Mesodermal cell (in vitro differentiated cells): ENCODE results near the gene GUCY2D. TPM values are rescaled to one million over a fixed set of nuclear protein-coding genes. Genes with fewer than 3 reads are reported as not detected.
A peak's percentile ranks its signal among the peaks of the same experiment; 100 is the strongest.
"Not testable (repeated sequence)": the region's sequence is repeated elsewhere in the genome, so short reads cannot be mapped to it uniquely, and the experiment has no call there.

Experiments used
- H3K27ac ChIP-seq: 2 replicates; pipeline ENCODE4 v1.7.0; 2013; ENCODE audit warnings: mild to moderate bottlenecking, low read depth, low read length, moderate library complexity; ENCODE audit not compliant: severe bottlenecking
- H3K36me3 ChIP-seq: 2 replicates; pipeline ENCODE4 v1.7.1; 2013; ENCODE audit warnings: mild to moderate bottlenecking, low read length, moderate library complexity; ENCODE audit not compliant: control insufficient read depth, insufficient read depth
- H3K4me1 ChIP-seq: one replicate; pipeline ENCODE4 v1.7.1; 2013; ENCODE audit warnings: mild to moderate bottlenecking, low read length; ENCODE audit not compliant: insufficient read depth, control insufficient read depth, poor library complexity, severe bottlenecking
- H3K4me3 ChIP-seq: 2 replicates; pipeline ENCODE4 v1.7.0; 2013; ENCODE audit warnings: low read length, control low read depth, mild to moderate bottlenecking; ENCODE audit not compliant: insufficient read depth, poor library complexity, severe bottlenecking; ENCODE audit errors: extremely low read depth
- H3K9me3 ChIP-seq: 2 replicates; pipeline ENCODE4 v1.7.1; 2013; ENCODE audit warnings: mild to moderate bottlenecking, low read length, moderate library complexity; ENCODE audit not compliant: control insufficient read depth
- WGBS, 2 experiments: methylation state at CpG; one replicate each; pipeline ENCODE4 v1.1.5; 2013; ENCODE audit warnings: missing lambda C conversion rate in 2 of 2; ENCODE audit not compliant: insufficient coverage in 2 of 2; 5-methylcytosine and 5-hydroxymethylcytosine counted together
- polyA plus RNA-seq, 2 experiments: library from polyadenylated mRNA; stranded (reverse); fragments of 50-300 nt; gene quantifications; one replicate each; pipeline ENCODE4 v1.2.3, GENCODE V29; 2013

GUCY2D gene
- polyA plus RNA-seq (2013, experiment 1 of 2) = 0.70 TPM
- 0.56 TPM for polyA plus RNA-seq (2013, experiment 2 of 2)

DNA sequence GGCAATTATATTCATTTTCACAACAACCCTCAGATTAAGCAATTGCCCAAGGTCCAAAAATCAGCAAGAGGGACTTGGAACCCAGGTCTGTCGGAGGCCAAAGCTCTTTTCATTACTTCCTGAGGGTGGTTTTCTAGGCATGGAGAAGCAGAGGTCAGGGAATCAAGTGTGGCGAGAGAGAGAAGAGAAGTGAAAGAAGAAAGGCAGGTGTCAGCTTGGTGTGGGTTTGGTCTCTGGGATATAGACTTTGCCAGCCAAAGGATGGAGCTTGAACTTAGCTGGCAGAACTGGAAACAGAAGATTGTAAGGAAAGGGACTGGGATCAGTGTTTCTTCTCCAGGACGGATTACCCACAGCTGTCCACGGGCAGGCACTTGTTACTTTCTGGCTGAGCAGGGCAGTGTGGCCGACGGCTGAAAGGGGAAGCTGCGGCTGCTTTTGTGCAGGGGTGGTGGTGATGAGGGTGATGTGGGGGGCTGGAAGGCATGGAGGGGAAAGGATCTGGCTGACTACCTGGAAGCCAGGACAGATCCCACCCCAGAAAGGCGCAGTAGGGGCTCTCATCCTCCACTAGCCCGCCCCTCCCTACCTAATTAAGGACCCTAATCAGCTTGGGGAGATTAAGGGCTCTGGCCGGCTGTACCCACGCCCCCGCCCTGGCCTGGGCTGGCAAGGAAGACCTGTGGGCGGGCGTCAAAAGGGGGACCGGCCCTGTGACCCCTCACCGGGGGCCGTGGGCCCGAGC lies at the start of gene GUCY2D:
Gene GUCY2D (plus strand): TSS at position 640 of the 745 bp plus-strand sequence. CDS start 433 bp downstream, outside the sequence.
- peaks cover 6% of the 10 kb centered on the region for H3K4me1 ChIP-seq
- 31 to 40% methylated on average over 15 of the region's 18 CpGs for WGBS, 2 experiments
- no peak within 1 kb of the TSS for H3K27ac ChIP-seq
- H3K4me3 ChIP-seq = peak within 1 kb of the TSS; percentile 19
- no peaks in the 10 kb centered on the region for H3K36me3 ChIP-seq
- H3K9me3 ChIP-seq = no peaks in the 10 kb centered on the region

DNA sequence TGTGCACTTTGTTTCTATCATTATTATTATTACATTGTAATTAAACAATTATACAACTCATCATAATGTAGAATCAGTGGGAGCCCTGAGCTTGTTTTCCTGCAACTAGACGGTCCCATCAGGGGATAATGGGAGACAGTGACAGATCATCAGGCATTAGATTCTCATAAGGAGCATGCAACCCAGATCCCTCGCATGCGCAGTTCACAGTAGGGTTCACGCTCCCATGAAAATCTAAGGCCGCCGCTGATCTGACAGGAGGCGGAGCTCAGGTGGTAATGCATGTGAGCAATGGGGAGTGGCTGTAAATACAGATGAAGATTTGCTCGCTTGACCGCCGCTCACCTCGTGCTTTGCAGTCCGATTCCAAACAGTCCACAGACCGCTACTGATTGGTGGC lies 49.1 kb upstream of the GUCY2D start:
- H3K4me3 ChIP-seq, H3K9me3 ChIP-seq, H3K27ac ChIP-seq, H3K4me1 ChIP-seq: not testable (repeated sequence)
- H3K36me3 ChIP-seq = peaks cover 17% of the 10 kb centered on the region
- WGBS, 2 experiments = 97% methylated on average over 11 to 12 of the region's 13 CpGs

DNA sequence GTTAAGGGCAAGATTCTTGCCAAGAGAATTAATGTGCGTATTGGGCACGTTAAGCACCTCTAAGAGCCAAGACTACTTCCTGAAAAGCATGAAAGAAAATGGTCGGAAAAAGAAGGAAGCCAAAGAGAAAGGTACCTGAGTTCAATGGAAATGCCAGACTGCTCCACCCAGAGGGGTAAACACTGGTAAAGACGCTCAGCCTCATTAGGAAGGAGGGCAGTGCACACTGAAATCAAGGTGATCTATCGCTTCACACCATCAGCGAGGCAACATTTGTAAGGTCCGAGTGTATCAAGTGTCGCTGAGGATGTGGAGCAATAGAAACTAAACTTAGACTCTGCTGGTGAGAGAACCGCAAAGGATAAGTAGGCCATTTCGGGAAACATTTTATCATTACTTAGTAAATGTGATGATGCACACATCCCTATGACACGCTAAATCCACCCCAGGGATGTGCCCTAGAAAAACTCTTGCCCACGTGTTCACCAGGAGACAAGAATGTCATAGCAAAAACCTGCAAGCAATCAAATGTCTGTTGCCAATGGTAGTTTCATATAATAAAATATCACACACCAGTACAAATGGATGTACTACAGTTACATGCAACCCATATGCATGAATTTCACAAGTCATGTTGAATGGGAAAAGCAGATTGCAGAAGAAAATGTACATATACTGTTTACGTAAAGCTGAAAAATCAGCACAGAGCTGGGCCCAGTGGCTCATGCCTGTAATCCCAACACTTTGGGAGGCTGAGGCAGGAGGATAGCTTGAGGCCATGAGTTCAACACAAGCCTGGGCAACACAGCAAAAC lies 46.8 kb upstream of the GUCY2D start:
- Histone ChIP-seq H3K4me1 (peaks cover 3% of the 10 kb centered on the region), H3K4me3 (no peak overlapping the region), H3K27ac (no peak overlapping the region), H3K9me3 (no peaks in the 10 kb centered on the region), H3K36me3 (no peaks in the 10 kb centered on the region)
- 91 to 96% methylated on average over 9 of the region's 13 CpGs for WGBS, 2 experiments

DNA sequence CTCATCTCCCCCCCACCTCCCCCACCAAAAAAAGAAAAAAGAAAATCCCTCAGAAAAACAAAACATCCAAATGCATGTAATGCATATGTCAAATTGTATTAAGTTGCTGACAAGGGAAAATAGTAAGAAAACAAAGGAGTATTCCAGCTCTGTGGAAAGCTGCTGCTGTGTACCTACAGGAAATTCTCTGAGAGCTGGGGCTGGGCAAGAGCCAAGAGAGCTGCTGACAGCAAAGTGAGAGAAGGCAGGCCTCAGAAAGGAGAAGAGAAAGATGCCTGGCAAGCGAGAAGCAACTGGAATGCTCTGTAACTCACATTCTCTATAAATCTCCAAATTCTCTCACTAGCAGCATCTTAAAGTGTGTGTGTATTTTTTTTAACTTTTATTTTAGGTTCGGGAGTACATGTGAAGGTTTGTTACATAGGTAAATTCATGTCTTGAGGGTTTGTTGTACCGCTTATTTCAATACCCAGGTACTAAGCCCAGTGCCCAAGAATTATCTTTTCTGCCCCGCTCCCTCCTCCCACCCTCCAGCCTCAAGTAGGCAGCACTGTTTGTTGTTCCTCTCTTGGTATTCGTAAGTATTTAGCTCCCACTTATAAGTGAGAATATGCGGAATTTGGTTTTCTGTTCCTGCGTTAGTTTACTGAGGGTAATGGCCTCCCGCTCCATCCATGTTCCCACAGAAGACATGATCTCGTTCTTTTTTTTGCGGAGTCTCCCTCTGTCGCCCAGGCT lies 46.0 kb upstream of the GUCY2D start:
- H3K4me1 ChIP-seq = peaks cover 3% of the 10 kb centered on the region
- peak overlapping the region; percentile 66 for H3K27ac ChIP-seq
- no peaks in the 10 kb centered on the region for H3K9me3 ChIP-seq
- H3K4me3 ChIP-seq = no peak overlapping the region
- no peaks in the 10 kb centered on the region for H3K36me3 ChIP-seq
- WGBS, 2 experiments = 89 to 91% methylated on average over 5 to 6 of the region's 11 CpGs

DNA sequence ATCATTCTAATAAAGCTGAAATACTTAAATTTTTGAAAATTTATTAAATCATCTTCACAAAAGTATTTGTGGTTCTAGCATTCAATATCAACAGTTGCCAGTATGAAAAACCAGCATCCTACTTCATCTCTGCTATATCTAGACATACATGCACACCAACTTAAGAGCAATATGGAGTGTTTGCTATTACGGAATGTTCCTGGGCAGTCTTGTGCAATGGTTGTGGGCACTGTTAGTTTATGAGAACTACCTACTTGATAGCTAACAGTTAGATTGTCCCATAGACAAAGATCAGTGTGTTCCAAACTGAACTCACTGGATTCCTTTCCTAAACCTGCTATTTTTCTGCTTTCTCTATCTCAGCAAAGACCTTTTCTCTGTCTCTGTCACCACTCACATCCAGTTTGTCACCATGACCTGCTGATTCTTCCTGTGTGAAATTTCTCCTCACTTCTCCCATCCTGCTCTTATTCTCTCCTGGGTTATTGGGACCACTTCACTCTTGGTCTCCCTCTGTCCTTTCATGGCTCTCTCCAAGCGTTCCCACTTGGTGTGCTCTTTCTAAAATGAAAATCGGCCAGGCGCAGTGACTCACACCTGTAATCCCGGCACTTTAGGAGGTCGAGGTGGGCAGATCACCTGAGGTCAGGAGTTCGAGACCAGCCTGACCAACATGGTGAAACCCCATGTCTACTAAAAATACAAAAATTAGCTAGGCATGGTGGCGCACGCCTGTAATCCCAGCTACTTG lies 42.7 kb upstream of the GUCY2D start:
- no peaks in the 10 kb centered on the region for H3K36me3 ChIP-seq
- peaks cover 3% of the 10 kb centered on the region for H3K4me1 ChIP-seq
- H3K9me3 ChIP-seq = no peaks in the 10 kb centered on the region
- no peak overlapping the region for H3K4me3 ChIP-seq
- 69 to 94% methylated on average over 5 to 8 of the region's 9 CpGs for WGBS, 2 experiments
- no peak overlapping the region for H3K27ac ChIP-seq

DNA sequence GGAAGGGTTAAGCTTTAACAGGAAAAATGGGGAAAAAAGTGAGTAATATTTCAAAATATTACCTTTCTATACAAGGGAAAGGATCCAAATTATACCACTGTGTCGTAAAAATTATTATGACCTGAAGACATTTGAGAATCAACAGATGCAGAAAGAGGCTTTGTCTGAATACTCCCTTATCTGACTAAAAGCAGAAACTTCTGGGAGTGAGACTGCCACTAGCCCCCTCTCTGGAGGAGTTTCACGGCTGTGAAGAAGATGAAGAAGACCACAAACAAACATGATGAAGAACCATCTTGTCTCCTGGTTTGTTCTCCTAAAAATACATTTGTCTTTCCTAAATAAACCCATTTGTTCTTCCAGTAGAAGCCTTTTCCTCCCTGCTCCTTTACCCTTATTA lies 41.0 kb upstream of the GUCY2D start:
- WGBS, 2 experiments = 63% methylated on average over 1 of the region's 2 CpGs; no CpG with 5 or more reads in 1 of the 2 experiments
- Histone ChIP-seq H3K4me3 (no peak overlapping the region), H3K36me3 (no peaks in the 10 kb centered on the region), H3K9me3 (no peaks in the 10 kb centered on the region), H3K4me1 (peaks cover 3% of the 10 kb centered on the region), H3K27ac (no peak overlapping the region)

DNA sequence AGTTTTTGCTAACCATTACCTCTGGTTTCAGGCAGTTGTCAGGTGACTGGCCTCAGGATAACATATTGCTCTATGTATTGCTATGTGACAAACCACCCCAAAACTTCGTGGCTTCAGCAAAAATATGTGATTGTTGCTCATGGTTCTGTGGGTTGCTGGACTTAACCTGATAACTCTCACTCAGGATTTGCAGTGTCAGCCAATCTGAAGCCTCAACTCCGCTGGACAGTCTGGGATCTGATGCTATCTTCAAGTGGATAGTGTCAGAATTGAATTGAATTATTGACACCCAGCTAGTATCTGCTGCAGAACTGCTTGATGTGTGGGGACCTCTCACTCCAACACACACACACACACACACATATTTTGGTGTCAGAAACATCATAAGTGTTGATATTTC lies 34.7 kb upstream of the GUCY2D start:
- H3K4me1 ChIP-seq = no peaks in the 10 kb centered on the region
- H3K9me3 ChIP-seq = no peaks in the 10 kb centered on the region
- whole genome bisulfite sequencing, 2 experiments = 67 to 71% methylated on average over 1 of the region's 2 CpGs
- H3K4me3 ChIP-seq = no peak overlapping the region
- H3K36me3 ChIP-seq = no peaks in the 10 kb centered on the region
- no peak overlapping the region for H3K27ac ChIP-seq

DNA sequence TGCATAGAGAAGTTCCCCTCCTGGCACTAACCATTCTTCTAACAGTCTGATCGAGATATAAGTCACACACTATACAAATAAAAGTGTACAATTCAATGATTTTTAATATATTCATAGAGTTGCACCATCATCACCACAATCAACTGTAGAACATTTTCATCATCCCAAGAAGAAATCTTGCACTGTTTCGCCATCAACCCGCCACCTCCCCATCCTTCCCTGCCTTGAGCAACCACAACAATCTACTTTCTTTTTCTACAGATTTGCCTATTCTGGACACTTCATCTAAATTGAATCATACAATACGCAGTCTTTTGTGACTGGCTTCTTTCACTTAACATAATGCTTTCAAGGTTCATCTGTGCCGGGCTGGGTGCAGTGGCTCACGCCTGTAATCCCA lies 33.0 kb upstream of the GUCY2D start:
- H3K27ac ChIP-seq = no peak overlapping the region
- H3K4me3 ChIP-seq = no peak overlapping the region
- 94% methylated on average over 5 to 6 of the region's 6 CpGs for WGBS, 2 experiments
- no peaks in the 10 kb centered on the region for H3K9me3 ChIP-seq
- H3K4me1 ChIP-seq = no peaks in the 10 kb centered on the region
- H3K36me3 ChIP-seq = no peaks in the 10 kb centered on the region

DNA sequence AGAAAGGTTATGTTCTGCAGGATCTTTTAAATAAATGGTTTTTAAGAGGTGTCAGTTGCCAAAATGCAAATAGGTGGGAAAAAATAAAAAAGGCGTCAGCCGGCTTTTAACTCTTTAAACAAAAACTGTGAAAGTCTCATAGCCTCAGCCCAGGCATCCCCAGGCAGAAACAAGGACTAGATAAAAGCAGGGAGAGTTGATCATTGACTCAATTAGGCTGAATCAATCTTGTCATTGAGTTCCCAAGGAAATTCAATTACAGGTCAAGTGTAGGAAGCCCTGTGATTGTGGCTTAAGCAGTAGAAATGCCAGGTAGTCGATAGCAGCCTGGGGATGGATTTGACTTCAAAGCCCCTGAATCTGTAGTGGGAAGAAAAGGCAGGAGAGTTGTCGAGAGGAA lies 30.8 kb upstream of the GUCY2D start:
- peaks cover 11% of the 10 kb centered on the region for H3K9me3 ChIP-seq
- no peak overlapping the region for H3K4me3 ChIP-seq
- H3K36me3 ChIP-seq = no peaks in the 10 kb centered on the region
- H3K27ac ChIP-seq = no peak overlapping the region
- no peaks in the 10 kb centered on the region for H3K4me1 ChIP-seq
- WGBS, 2 experiments = 76 to 80% methylated on average over 2 to 4 of the region's 4 CpGs

DNA sequence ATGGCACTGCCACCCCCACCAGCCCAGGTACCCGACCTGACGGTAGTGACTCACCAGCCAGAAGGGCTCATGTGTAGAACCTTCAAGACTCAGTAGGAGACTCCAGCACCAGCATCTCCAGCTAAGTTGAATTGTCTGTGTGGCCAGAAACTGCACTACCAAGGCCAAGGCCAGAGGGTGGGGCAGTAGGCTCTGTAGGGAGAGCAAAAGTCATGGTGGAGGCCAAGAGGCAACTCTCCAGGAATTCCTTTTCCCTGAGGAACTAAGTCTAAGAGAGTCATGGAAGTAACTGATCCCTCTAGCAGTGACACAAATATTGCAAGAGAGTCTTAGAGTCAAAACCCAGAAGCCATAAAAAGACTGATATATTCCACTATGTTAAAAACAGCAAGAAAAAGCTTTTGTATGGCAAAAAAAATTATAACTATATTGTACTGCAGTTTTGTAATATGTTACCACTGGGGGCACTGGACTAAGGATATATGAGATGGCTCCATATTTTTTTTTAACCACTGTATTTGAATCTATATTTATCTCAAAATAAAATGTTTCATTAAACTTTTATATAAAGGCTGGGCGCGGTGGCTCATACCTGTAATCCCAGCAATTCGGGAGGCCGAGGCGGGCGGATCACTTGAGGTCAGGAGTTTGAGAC lies 30.2 kb upstream of the GUCY2D start:
- Histone ChIP-seq H3K27ac (no peak overlapping the region), H3K36me3 (no peaks in the 10 kb centered on the region), H3K9me3 (peaks cover 11% of the 10 kb centered on the region), H3K4me3 (no peak overlapping the region), H3K4me1 (no peaks in the 10 kb centered on the region)
- WGBS, 2 experiments = 93 to 95% methylated on average over 2 of the region's 8 CpGs
